AG09309 (cell line): ENCODE measurements around the gene HEY2.

Experiments used
- DNase-seq: peaks from one replicate; pipeline ENCODE4 v3.0.0-alpha.2; 2010; ENCODE audit warnings: low read depth
- H3K4me3 ChIP-seq: 2 replicates; pipeline ENCODE4 v1.5.1; 2011; ENCODE audit warnings: mild to moderate bottlenecking, low read depth, low read length, moderate library complexity; ENCODE audit not compliant: control insufficient read depth
- CTCF ChIP-seq: IDR thresholded peaks from 2 replicates; pipeline ENCODE4 v1.5.1; 2011; ENCODE audit warnings: mild to moderate bottlenecking, low read depth, low read length, inconsistent platforms; ENCODE audit not compliant: insufficient read depth, control insufficient read depth; ENCODE audit errors: missing control alignments

The HEY2 gene

GRCh38 chr6:125732398-125732797 lies 17.0 kb upstream of the HEY2 start:
- DNase-seq = no peak
- no peak for TF ChIP-seq CTCF
- H3K4me3 ChIP-seq = no peak overlapping the region

GRCh38 chr6:125733516-125734300 lies 15.7 kb upstream of the HEY2 start:
- no peak overlapping the region for H3K4me3 ChIP-seq
- no peak for DNase-seq
- TF ChIP-seq CTCF = no peak

GRCh38 chr6:125738276-125738675 lies 11.2 kb upstream of the HEY2 start:
- no peak for DNase-seq

GRCh38 chr6:125739364-125739763 lies 10.1 kb upstream of the HEY2 start:
- DNase-seq = no peak
- H3K4me3 ChIP-seq = no peak overlapping the region
- TF ChIP-seq CTCF = no peak

More at GRCh38 chr6:125738276-125738675, 11.2 kb upstream of the HEY2 start:
- no peak overlapping the region for H3K4me3 ChIP-seq
- TF ChIP-seq CTCF = no peak

- no peak for TF ChIP-seq CTCF
- H3K4me3 ChIP-seq = no peak overlapping the region
- no peak for DNase-seq
Measured at GRCh38 chr6:125741336-125741735, 8.1 kb upstream of the HEY2 start.

DNA sequence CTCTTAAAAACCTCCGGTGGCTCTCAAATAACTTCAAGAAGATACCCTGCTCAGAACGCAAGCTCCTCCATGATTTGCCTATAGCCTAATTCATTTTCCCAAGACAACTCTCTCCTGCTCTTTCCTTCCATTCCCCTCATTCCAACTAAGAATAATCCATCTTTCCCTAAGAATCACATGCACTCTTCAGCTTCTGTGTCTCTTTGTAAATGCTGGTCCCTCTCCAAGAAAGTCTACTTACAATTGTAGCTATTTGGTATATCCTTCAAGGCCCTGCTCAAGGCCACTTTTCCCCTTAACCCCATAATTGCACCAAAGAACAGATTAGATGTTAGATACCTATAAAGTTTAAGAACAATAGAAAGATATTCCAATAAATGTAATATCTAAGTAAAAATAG lies 7.4 kb upstream of the HEY2 start:
- no peak for TF ChIP-seq CTCF
- no peak for DNase-seq
- no peak overlapping the region for H3K4me3 ChIP-seq
